Transverse colon (tissue), 4 donors: ENCODE data around the gene SPDYE18.
"Not testable (repeated sequence)": the region's sequence is repeated elsewhere in the genome, so short reads cannot be mapped to it uniquely, and the experiment has no call there.

Source experiments
- EP300 ChIP-seq: sonication (generic); formaldehyde crosslinking; IDR thresholded peaks from one replicate; pipeline ENCODE4 v1.6.1; 2017; ENCODE audit warnings: antibody characterized with exemption, low read depth
- POLR2A ChIP-seq: fragments of 450-650 bp; IDR thresholded peaks from one replicate; pipeline ENCODE4 v1.6.1; 2016; ENCODE audit warnings: antibody characterized with exemption, mild to moderate bottlenecking, moderate library complexity
- POLR2AphosphoS5 ChIP-seq, 3 donors: sonication (generic); formaldehyde crosslinking; IDR thresholded peaks; one replicate each; pipeline ENCODE4 v1.6.1; 2016; ENCODE audit warnings: antibody characterized with exemption in 3 of 3
- TF ChIP-seq, protein P1 (sequence below), 5 experiments: fragments of 200-600 bp in 3 of 5; fragments of 450-650 bp in 2 of 5; sonication (generic) in 3 of 5; IDR thresholded peaks; 1 replicate in 2 of 5; 2 replicates in 3 of 5; pipeline ENCODE4 v1.5.1; 2016 to 2017; ENCODE audit warnings: antibody characterized with exemption in 5 of 5, inconsistent platforms in 3 of 5, mild to moderate bottlenecking in 2 of 5, moderate library complexity in 1 of 5

DNA sequence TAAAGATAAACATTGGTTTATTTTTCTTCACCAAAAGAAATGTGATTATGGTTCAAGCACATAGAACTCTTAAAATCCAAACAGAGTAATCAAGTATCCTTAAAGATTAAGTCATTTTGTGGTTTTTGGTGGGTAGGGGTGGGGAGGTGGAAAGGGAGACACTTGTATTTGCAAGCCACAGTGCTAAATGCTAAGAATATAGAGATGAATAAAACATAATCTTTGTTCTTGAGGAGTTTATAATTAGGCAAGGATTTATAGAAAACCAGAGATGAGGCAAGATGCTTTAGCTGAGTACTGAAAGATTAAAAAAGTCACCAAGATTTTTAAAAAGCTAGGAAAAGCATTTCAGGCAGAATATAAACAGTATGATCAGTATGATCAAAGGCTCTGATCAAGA is 40.3 kb upstream of the SPDYE18 start:
- TF ChIP-seq, protein P1, sequence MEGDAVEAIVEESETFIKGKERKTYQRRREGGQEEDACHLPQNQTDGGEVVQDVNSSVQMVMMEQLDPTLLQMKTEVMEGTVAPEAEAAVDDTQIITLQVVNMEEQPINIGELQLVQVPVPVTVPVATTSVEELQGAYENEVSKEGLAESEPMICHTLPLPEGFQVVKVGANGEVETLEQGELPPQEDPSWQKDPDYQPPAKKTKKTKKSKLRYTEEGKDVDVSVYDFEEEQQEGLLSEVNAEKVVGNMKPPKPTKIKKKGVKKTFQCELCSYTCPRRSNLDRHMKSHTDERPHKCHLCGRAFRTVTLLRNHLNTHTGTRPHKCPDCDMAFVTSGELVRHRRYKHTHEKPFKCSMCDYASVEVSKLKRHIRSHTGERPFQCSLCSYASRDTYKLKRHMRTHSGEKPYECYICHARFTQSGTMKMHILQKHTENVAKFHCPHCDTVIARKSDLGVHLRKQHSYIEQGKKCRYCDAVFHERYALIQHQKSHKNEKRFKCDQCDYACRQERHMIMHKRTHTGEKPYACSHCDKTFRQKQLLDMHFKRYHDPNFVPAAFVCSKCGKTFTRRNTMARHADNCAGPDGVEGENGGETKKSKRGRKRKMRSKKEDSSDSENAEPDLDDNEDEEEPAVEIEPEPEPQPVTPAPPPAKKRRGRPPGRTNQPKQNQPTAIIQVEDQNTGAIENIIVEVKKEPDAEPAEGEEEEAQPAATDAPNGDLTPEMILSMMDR (IDR thresholded peaks at IDR 0.05) = not testable (repeated sequence)
- TF ChIP-seq POLR2AphosphoS5 (IDR thresholded peaks at IDR 0.05); POLR2A; EP300: not testable (repeated sequence)
